Stimulated activated naive CD8-positive, alpha-beta T cell treated with anti-CD3 and anti-CD28 coated beads, Interleukin-15, Interleukin-2, amounts not matched to agents 100 U/mL and 50 U/mL, for 24 hours (primary cell): Measurements from ENCODE around the gene OR8D2.

ENCODE experiments used
- ATAC-seq: fragments of 150-1000 bp; cut with Tn5 transposase; one replicate; pipeline ENCODE4 v1.10.0; 2021
- DNase-seq: peaks from one replicate; pipeline ENCODE4 v3.0.0; 2021

Gene OR8D2, protein sequence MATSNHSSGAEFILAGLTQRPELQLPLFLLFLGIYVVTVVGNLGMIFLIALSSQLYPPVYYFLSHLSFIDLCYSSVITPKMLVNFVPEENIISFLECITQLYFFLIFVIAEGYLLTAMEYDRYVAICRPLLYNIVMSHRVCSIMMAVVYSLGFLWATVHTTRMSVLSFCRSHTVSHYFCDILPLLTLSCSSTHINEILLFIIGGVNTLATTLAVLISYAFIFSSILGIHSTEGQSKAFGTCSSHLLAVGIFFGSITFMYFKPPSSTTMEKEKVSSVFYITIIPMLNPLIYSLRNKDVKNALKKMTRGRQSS

DNA sequence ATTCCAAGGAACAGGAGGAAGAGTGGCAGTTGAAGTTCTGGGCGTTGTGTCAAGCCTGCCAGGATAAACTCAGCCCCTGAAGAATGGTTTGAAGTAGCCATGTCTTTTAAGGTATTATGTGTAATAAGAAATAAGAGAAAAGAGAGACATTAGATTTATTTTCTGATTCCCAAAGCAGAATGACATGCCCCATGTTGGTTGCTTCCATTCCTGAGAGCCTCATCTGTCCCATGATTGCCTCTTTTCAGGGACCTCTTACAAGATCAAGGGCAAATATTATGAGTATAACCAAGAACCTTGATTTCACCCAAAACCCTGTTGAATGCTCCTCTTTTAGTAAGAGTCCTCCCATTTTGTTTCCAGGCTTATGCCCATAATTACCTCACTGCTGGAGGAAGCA lies at the start of gene OR8D2:
Gene OR8D2, minus strand, starts transcription at position 101 of the 400 bp plus-strand sequence. Its CDS starts 0 bp downstream, at position 101.
- DNase-seq (no peak), ATAC-seq (no peak)

DNA sequence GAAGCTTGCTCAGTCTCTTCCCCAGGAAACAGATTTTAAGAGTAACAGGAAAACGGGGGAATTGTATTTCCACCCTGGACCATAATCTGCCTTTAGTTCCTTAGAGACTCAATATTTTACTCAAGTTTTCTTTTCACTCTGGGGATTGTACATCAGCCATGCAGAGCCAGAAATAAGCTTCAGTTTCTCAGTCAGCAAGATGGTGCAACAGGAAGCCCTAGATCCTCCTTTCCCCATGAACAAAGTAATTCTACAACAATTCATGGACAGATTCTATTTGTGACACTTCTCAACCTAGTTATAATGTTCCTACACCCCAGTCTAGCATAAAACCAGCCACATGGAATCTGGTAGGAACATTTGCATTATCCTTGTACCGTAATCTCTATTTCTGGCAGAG lies 39.6 kb upstream of the OR8D2 start:
- no peak for DNase-seq
- ATAC-seq = no peak

DNA sequence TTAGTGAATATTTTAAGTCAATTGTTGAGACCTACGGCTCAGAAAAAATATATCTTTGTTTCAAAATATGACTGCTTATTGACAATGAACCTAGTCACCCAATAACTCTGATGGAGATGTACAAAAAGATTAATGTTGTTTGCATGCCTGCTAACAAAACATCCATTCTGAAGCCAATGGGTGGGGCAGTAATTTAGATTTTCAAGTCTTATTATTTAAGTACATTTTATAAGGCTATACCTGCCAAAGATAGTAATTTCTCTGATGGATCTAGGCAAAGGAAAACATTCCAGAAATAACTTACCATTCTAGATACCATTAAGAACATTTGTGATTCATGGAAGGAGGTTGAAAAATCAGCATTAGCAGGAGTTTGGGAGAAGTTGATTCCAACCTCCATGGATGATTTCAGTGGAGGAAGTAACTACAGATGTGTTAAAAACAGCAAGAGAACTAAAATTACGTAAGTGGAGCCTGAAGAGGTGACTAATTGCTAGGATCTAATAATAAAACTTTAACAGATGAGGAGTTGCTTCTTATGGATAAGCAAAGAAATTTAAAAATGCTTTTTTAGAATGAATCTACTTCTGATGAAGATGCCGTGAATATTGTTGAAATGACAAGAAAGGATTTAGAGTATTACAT lies 26.4 kb upstream of the OR8D2 start:
- DNase-seq = no peak
- no peak for ATAC-seq

DNA sequence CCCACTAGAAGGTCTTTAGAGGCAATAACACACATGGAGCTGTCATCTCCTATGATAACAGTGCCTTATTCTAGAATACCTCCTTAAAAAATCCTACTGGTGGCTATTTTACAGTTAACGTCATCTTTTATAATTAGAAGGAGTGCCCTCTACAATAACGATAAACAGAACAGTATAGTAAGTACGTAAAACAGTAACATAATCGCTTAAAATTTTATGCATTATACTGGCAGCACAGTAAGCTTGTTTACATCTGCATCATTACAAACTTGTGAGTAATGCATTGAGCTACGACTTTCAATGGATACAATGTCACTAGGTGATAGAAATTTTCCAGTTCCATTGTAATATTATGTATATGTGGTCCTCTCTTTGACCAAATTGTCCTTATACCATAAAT lies 24.3 kb upstream of the OR8D2 start:
- ATAC-seq (no peak), DNase-seq (no peak)

DNA sequence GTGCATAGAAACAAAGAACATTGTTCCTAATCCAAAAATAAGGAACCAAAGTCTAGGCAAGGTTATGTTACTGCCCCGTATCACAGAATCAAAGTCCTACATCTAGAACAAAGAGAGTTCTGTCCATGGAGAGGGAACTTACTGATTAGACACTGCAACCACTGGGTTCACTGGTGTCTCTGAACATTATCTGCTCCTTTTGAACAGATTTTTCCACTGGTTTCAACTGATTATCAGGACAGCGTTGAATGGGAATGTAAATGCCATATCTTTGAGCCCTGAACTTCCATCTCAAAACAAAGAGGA lies 20.1 kb upstream of the OR8D2 start:
- no peak for ATAC-seq
- DNase-seq = no peak

DNA sequence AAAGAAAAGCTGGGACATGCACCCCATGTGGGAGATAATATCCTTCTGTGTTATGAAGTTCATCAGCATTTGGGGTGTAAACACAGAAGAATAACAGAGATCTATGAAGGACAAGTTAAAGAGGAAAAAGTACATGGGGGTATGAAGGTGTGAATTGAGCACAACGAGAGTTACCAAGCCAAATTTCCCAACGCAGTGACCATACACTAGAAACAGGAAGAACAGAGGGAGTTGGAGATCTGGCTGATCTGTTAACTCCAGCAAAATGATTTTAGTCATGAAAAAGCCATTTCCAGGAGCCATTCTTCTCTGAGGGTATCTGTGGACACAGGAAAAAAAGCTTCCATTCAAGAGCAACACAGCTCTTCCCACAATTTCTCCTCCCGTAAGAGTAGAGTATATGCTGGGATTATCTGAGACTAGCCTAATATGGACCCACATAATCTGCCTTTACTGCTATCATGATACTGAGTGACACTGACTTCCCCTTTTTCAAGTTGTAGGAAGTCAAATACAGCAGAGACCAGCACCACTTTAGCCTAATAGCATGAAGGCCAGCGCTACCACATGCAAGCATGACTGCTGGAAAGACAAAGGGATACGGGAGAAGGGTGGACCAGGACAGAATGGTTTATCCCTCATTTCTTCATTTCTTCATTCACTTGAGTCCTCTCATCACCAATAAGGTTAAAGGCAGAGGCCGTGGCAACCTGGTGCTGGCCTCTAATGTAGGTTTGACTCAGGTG lies 19.6 kb upstream of the OR8D2 start:
- DNase-seq (no peak), ATAC-seq (no peak)

DNA sequence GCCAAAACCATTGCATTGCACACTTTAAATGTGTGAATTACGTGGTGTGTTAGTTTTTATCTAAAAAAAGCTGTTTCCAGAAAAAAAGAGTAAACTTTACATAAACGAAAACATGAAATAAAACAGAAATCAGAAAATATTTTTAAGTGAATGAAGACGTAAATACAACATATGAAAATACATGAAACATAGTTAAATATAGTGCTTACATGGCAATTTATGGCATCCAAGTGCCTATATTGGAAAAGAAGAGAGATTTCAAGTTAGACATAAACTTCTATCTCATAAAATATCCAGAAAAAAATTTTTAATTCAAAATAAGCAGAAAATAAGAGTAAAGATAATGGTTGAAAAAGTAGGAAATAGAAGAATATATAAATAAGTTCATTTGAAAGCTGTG lies 11.9 kb upstream of the OR8D2 start:
- ATAC-seq = no peak

DNA sequence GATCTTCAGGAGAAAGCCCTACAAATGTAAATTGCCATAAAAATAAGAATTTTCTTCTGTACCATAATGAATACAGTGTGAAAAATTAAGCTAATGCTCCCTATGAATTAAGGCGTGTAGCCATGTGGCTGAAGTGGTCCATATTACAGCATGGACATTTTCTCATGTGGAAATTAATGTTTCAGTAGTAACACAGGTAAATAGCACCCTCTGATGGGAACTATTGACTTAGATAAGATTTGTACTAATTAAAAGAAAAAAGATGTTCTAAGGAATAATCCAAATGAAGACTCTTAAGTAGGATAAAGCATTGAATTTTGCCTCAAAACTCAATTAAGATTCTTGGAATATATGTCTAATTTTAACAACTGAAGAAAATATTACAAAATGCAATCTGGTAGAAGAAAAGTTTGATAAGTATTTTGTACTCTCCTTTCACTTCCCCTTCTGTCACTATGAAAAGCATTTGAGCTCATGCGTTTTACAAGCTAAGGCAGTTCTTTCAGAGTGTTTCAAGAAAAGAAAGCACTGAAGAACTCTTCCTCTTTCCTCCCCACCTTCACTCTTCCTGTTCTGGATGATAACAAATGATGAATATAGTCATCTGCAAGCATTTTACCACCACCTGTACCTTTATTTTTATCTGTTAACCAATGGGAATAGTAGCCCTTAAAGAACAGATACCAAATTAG lies 9.9 kb upstream of the OR8D2 start:
- DNase-seq (no peak), ATAC-seq (no peak)

More for the DNA sequence above, 11.9 kb upstream of the OR8D2 start:
- no peak for DNase-seq

DNA sequence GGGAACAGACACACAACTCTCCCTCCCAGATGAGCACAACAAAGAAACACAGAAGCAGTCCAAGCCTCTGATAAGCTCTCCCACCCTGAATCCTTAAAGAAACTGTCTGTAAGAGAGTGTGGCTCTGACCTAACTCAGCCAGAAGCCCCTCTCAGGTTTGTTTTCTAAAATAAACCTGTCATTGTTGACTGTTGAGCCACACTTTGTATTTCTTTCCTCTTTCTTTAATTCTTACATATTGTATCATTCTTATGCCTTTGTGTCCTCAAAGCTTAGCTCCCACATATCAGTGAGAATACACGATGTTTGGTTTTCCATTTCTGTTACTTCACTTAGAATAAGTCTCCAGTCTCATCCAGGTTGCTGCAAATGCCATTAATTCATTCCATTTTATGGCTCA lies 7.8 kb upstream of the OR8D2 start:
- ATAC-seq (no peak), DNase-seq (no peak)

DNA sequence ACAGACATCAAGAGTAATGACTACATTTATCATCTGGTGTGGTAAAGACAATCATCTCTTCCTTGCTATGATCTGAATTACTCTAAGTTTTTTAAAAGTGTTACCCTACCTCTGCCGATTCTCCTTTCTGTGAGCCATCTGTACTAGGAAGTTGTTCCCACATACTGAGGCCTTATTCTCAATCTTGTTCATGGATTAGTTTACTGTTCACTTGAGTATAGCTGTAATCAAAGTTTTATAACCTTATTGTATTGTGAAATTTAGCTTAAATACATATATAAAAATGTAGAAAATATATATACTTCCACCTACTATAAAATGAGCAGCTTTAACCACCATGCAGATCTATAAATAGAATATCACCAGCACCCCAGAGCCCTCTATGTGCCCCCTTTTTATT lies 2.4 kb upstream of the OR8D2 start:
- DNase-seq (no peak), ATAC-seq (no peak)

DNA sequence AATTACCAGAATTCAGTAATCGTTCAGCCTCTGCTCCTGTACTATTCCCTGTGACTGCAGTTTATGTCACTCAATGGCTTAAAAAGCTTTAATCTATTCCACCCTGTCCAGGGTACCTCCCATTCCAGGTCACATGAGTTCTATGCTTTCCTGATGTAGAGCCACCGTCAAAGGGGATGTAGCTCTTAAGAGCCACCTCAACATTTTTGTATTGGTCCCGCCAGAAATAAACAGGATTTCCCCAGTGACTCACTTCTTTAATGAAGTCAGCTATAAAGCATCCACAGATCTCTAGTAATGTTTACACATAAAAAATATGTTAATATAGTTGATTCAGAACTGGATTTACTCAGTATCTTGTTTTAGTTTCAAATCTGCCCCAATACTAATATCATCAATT lies 4.9 kb downstream of the OR8D2 start:
- no peak for ATAC-seq
- DNase-seq = no peak

DNA sequence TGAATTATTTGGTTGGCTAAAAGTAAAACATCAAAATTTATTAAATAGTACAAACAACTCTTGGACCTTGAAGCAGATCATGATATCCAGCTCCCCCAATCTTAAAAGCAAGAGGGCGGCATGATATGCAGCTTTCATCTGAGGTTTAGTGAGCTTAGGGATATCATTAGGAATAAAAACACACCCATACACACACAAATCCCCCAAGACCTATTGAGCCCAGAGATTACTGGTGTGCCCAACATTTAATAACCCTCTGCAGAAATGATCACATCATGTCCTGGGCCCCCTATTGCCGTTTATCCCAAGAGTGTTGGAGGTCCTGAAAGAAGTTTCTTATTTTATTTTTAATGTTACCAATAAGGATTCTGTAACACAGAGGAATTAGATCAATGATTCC lies 6.1 kb downstream of the OR8D2 start, which contains the start of gene OR8D1:
Gene OR8D1, minus strand, starts transcription at position 101 of the 400 bp plus-strand sequence. CDS start 3,183 bp downstream, outside the sequence.
- DNase-seq = no peak
- ATAC-seq = no peak

DNA sequence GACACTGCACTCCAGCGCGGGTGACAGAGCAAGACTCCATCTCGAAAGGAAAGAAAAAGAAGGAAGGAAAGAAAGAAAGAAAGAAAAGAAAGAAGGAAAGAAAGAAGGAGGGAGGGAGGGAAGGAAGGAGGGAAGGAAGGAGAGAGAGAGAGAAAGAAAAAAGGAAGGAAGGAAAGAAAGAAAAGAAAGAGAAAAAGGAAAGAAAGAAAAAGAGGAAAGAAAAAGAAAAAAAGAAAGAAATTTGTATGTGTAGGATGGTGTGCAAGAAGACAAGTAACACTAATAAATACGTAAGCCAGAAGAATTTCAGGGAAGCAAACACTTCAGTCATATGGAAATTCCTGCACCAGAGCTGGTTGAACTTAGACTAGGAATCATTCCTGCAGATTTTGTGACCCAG lies 6.9 kb downstream of the OR8D2 start:
- ATAC-seq (no peak), DNase-seq (no peak)

DNA sequence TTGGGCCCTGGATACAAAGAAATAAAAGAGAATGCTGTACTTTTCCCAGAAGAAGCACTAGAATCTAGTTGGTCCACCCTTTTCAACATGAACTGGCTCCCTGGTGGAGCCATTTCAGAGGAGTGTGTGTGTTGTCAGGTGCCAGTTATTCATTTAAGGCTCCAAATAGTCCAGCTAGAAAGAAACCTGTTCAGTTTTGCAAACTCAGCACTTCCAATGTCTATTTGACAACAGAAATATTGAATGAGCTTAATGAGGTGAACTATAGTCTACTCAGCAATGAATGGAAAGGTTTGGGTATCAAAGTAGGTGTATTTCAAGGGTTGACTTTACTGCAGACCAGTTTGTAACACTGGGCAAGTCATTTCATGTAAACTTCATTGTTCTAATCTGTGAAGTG lies 8.3 kb downstream of the OR8D2 start:
- DNase-seq = no peak
- no peak for ATAC-seq

DNA sequence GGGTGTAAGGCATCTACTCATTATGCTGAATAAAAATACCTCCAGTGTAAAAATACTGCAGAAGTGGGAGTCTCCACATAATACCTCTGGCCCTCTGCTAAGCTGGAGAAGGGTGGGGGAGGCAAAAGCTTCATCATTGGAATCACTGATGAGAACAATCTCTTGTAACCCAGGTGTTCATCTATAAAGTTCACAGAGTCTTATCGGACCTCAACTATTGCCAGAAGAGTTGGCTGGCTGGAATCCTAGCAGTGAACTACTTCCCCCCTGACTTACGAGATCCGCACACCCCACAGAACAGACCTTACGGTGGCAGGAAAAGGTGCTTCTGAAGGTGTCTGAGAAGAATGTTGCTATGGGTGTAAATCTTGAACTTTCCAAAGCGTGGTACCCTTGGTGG lies 8.7 kb downstream of the OR8D2 start:
- no peak for DNase-seq
- no peak for ATAC-seq

DNA sequence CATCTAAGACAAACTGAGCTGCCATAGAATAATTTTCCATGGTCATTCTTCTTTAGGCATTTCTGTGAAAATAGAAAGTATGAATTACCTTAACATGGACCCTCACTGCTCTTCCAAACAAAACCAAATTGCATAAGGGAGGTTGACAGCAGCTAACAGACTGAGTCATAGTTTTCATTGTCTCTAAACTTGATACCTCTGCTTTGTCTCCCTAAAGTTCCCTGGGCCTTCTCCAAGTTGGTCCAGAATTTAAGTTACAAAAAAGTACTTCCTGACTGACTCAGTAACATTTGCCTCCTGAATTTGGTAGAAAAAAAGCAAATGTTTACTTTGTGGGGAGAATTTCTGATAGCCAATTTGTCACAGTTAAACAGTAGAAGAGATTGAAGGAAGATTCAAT lies 9.3 kb downstream of the OR8D2 start:
- DNase-seq = no peak
- ATAC-seq = no peak

DNA sequence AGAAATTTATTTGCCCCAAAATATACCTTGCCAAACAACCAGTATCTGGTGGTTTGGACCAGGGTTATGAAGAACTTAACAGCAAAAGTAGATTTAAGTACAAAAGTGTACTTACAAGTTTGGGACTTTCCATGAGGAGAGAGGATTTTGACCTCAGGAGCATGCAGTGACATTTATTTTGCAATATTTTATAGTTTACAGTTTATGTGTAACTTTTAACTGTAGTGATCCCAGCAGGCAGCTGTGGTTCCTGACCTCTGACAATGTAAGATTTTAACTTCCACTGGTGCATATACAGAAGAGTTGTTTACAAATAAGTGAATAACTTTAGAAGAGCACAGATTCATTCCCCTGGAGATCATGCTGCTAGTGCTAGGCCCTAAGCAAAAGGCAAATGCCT lies 12.9 kb downstream of the OR8D2 start:
- no peak for DNase-seq
- no peak for ATAC-seq

DNA sequence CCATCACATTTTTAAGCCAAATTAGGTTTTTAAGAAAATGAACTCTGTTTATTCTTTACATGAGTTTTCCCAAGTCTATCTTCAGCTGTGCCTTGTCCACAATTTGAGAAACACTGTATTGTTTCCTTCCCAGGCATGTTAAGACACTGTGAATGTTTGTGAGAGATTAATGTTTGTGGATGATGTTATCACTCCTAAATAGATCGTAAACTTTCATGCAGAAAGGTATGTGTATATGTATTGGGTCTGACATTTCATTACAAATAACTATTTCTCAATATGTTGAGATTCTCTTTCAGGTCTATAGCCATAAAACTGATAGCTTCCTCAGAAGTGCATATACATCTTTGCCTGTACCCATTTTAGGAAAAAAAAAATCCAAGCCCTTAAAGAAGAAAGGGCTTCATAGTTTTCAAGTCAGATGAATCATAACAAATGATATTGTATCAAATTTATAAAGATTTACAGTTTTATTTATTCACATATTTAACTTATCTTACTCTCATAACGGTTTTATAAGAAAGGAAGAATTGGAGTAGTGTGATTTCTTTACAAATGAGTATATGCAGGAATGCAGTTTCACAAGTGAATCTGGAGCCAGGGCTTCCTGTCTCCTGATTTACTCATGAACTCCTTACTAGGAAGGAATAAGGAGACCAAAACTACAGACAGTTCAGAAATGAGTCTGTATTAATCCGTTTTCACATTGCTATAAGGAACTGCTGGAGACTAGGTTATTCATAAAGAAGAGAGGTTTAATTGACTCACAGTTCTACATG lies 17.5 kb downstream of the OR8D2 start:
- no peak for DNase-seq
- ATAC-seq = no peak

DNA sequence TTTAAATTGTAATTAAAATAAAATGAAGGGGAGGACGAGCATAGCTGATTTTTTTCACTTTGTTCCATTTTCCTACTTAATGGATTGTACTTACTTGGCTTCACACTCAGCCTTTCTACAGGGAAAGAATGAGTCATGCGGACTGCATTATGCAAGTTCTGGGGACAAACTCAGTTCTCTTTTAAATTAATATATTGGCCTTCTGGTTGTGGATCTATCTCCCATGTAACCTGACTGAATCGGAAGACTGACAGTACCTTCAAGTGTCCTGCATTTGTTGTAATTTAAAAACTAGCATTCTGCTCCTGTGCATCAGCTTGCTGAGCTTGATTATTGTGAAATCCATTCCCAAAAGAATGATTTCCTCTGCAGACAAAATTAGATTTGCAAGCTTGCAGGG lies 18.4 kb downstream of the OR8D2 start:
- DNase-seq (no peak), ATAC-seq (no peak)

DNA sequence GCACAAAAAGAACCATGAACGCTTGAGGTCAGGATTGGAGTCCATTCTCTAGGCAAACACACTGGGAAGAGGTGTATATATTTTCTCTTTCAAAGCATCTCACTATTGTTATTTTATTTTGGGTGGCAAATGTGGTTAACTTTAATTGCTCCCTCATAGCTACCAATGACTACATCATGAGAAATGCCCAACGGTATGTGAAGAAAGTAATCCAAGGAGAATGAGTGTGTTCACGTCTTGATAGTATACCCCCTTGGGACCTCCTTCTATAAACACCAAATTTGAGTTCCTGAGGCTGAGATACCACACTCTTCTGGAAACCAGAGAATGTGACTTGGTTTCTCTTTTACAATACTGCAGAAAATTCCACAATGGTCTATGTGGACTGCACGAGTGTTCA lies 22.1 kb downstream of the OR8D2 start:
- no peak for DNase-seq

DNA sequence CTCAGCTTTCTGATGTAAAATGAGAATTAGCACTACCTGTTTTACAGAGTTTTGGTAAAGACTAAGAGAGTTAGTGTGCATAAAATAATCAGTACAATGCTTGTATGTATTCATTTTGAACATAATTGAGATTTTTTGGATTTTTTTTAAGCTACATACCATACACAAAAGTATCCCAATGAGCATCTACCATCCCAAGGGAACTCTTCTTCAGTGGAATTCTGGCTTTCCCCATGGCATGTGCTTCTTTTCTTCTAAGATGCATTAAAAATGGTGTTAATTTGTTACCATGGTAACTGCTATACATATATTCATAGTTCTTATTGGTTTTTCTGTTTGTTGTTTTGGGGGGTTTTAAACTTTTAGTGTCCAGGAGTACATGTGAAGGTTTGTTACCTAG lies 24.0 kb downstream of the OR8D2 start:
- DNase-seq (no peak), ATAC-seq (no peak)

More for the DNA sequence above, 22.1 kb downstream of the OR8D2 start:
- ATAC-seq = no peak

DNA sequence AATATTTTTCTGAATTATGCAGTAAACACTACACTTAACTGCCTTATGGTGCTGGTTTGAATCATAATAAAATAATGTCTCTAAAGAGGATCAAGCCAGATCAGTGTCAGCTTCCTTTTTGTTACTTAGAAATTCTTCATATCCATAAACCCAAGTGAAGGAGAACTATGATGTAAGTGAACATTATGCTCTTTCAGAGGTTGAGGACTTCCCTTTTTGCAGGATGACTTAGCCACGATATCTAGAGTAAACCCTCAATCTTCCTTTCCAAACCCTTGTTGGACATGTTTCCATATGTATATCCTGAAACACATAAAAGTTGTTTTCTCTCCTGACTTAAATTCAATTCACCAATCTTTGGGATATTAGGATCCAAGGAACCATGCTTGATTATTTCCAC lies 25.3 kb downstream of the OR8D2 start:
- DNase-seq (no peak), ATAC-seq (no peak)
